HG03571 (cell line): ENCODE results near the gene EHMT1.
A peak's percentile ranks its signal among the peaks of the same experiment; 100 is the strongest.

ENCODE experiments used
- ATAC-seq: cut with Tn5 transposase; IDR thresholded peaks from one replicate; pipeline ENCODE4 v1.9.1; 2021; ENCODE audit not compliant: unreplicated experiment

The EHMT1 gene

DNA sequence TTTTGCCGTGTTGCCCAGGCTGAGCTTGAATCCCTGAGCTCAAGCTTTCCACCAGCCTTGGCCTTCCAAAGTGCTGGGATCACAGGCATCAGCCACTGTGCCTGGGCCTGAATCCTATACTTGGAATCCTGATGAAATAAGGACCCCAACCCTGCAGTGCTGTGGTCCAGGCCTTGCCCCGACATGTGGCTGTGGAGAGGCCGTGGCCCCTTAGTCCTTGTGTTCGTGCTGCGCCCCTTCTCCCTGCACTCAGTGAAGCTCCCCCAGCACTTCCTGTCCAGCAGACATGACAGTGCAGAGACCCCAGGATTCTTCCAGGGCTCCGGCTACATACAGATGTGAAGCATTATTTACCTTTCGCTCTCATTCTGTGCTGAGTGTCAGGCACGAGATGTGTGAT lies 52.9 kb downstream of the EHMT1 start:
- no peak for ATAC-seq

DNA sequence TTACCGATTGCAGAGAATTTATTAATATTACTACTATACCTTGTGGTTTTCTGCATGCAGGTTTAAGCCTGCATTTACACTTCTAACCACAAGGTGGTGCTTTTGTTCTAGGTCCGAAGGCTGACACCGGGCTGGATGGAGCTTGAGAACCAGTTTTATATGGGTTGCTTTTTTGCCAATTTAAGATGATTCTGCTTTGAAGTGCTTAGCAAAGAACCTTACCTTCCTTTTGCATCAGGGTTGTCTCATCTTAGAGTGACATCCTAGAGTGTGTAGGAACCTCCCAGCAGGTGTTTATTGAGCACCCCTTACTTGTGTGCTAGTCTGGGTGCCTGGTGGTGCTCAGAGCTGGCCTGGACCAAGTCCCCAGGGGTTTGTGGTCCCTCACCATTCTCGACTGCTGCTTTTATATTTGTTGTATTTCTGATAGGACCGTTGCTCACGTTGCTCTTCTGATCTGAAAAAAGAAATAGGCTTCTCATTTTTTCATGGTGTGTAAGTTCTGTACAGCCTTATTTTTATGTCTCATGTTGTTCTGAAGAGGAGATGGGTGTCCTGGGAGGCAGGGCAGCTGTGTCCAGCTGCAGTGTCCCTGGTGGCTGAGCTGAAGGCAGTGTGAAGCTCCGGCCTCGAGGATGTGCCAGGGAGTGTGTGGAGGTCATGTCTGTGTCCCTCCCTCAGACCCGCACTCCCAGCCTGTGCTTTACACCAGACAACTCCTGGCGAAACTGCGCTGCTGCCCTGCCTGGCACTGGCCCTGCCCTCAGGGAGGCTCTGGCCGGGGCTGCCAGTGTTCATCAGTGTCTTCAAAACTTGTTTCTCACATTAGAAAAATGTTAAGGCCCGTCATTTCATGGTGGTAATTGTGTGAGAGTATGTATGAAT lies 54.3 kb downstream of the EHMT1 start:
- peak; percentile 62 for ATAC-seq

- ATAC-seq: no peak
These were observed 55.1 kb downstream of the EHMT1 start for GRCh38 chr9:137673886-137674285.

DNA sequence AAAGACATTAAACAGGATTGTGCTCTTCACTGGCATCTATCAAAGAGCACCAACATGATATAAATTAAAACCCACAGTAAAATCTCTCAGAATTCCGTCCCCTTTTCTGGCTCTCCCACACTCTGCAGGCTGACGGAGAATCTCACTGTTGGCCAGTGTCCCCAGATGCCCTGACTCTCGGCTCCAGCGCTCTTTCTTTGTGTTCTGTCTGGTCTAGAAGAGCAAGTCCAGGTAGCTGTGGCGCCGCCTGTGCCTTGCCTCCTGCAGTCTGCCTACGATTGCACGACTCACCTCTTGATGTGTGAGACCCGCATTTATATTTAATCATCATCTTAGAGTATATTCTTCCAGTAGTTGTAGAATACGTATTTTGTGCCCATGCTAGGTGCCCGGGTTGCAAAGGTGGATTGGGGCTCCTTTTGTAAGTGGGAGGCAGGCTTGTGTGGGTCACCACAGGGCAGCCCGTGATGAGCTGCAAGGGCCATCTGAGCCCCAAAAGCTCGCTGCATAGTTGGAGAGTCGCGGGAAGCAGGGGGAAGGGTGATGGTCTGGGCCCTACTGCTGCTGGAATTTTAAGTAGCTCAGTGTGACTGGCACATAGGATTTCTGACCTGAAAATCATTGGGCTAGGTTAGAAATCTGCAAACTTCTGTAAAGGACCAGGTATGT lies 55.6 kb downstream of the EHMT1 start:
- no peak for ATAC-seq

- no peak for ATAC-seq
These were observed 56.1 kb downstream of the EHMT1 start for GRCh38 chr9:137674976-137675320.

DNA sequence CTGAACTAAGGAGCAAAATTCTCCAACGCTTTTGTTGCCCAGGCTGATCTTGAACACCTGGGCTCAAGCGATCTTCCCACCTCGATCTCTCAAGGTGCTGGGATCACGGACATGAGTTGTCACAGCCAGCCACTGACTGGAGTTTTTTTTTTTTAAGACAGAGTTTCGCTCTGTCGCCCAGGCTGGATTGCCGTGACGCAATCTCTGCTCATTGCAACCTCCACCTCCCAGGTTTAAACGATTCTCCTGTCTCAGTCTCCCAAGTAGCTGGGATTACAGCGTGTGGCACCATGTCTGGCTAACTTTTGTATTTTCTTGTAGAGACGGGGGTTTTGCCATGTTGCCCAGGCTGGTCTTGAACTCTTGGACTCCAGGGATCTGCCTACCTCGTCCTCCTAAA lies 58.2 kb downstream of the EHMT1 start:
- ATAC-seq: no peak

GRCh38 chr9:137678202-137678601 lies 59.4 kb downstream of the EHMT1 start:
- no peak for ATAC-seq

GRCh38 chr9:137679249-137679648 lies 60.4 kb downstream of the EHMT1 start:
- ATAC-seq: no peak

GRCh38 chr9:137679695-137680305 lies 61.0 kb downstream of the EHMT1 start:
- no peak for ATAC-seq

- ATAC-seq: no peak
These were observed 61.9 kb downstream of the EHMT1 start for GRCh38 chr9:137680444-137681358.

GRCh38 chr9:137682428-137683105 lies 63.8 kb downstream of the EHMT1 start:
- no peak for ATAC-seq

DNA sequence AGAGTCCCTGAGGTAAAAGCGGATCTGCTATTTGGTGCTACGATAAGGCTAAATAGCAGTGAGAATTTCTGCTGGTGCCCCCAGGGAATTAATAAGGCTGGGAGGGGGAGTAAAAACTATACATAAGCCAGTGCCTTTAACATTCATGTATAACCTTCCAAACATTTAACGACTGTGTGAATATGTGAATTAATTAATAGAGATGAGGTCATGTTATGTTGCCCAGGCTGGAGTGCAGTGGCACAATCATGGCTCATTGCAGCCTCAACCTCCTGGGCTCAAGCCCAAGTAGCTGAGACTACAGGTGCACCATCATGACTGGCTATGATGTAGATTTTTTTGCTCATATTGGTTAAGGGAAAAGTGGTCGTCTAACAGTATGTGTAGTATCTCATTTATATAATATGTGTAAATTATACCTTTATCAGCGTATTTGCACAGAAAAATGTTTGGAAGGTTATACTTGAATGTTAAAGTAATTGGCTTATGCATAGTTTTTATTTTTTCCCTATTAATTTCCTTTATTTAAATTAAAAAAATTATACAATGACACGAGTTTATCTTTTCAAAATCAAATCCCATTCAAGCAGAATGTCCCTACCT lies 64.6 kb downstream of the EHMT1 start:
- no peak for ATAC-seq

GRCh38 chr9:137685035-137685740 lies 66.4 kb downstream of the EHMT1 start:
- ATAC-seq: no peak

DNA sequence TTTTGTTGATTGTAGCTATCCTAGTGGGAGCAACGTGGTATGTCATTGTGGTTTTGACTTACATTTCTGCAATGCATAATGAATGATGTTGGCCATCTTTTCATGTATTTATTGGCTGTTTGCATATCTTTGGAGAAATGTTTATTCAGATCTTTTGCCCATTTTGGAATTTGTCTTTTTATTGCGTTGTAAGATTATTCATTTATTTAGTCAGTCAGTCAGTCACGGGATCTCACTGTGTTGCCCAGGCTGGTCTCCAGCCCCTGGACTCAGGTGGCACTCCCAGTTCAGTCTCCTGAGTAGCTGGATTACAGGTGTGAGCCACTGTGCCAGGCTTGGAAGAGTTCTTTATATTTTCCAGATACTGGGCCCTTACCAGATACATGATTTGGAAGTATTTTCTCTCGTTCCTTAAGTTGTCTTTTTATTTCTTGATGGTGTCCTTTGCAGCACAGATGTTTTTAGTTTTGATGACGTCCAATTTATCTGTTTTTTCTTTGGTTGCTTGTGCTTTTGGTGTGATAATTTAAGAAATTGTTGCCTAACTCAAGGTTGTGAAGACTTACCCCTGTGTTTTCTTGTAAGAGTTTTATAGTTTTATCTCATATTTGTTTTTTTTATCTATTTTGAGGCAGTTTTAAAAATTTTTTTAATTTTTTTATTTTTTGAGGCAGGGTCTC lies 67.1 kb downstream of the EHMT1 start:
- ATAC-seq: no peak

GRCh38 chr9:137688261-137688660 lies 69.5 kb downstream of the EHMT1 start:
- ATAC-seq: no peak

DNA sequence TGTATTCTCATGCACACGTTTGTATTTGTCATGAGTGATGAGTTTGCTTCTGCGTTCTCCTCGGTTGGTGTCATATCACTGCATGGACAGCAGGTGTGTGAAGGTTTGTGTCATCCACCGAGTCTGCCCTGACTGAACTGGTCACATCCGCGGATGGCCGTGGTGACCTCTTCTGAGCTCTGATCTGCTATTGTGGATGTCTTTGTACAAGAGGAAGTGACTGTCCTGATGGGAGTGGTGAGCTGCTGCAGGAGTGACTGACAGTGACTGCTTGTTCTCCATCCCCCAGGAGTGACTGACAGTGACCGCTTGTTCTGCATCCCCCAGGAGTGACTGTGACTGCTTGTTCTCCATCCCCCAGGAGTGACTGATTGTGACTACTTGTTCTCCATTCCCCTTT lies 69.9 kb downstream of the EHMT1 start:
- no peak for ATAC-seq

DNA sequence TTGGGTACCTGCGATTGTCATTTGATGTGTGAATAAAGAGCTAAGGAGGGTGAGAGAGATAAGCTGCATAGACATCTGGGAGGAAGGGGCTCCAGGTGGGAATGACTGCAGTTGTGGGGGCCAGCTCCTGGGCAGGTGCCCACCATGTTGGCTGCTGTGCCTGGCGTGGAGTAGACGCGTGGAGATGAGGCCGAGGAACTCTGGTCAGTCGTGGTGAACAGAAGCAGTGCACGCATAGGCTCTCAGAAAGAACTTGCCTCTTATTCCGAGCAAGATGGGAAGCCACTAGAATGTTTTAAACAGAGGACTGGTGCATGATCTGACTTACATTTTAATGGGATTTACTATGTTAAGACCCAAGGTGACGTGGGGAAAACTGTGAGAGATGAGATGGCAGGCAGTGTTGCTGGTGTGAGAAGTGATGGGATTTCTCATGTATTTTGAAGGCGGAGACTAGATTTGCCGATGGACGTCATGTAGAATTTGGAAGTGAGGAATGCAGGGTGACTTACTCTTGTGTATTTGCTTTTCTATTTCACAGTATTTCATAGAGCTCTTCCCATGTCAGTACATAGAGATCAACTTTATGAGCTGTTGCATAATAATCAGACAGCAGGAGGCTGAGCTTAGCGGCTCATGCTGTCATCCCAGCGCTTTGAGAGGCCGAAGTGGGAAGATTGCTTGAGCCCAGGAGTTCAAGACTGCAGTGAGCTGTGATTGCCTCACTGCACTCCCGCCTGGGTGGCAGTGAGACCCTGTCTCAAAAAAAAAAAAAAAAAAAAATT lies 71.1 kb downstream of the EHMT1 start:
- ATAC-seq: no peak
